Stimulated activated CD8-positive, alpha-beta memory T cell treated with anti-CD3 and anti-CD28 coated beads, Interleukin-7, amount 100 ng/mL, for 24 hours (primary cell): Measurements from ENCODE around the gene METAP2.
"Not testable (repeated sequence)": the region's sequence is repeated elsewhere in the genome, so short reads cannot be mapped to it uniquely, and the experiment has no call there.

Experiments used
- DNase-seq: peaks from one replicate; pipeline ENCODE4 v3.0.0-alpha.2; 2020; ENCODE audit warnings: low read depth

Gene METAP2

GRCh38 chr12:95462551-95462950 lies 11.4 kb upstream of the METAP2 start:
- no peak for DNase-seq

- DNase-seq: no peak
Observed at GRCh38 chr12:95463050-95463449, 10.9 kb upstream of the METAP2 start.

GRCh38 chr12:95463776-95464175 lies 10.2 kb upstream of the METAP2 start:
- DNase-seq: not testable (repeated sequence)

GRCh38 chr12:95465275-95465674 lies 8.7 kb upstream of the METAP2 start:
- no peak for DNase-seq

- no peak for DNase-seq
Observed at GRCh38 chr12:95470300-95470699, 3.7 kb upstream of the METAP2 start.

GRCh38 chr12:95473231-95473883 lies 595 bp upstream of the METAP2 start:
- no peak for DNase-seq

- DNase-seq: no peak
Observed at GRCh38 chr12:95474660-95474958, 657 bp downstream of the METAP2 start.

GRCh38 chr12:95480230-95480629 lies 6.3 kb downstream of the METAP2 start:
- no peak for DNase-seq

- no peak for DNase-seq
Observed at GRCh38 chr12:95481072-95481471, 7.1 kb downstream of the METAP2 start.

GRCh38 chr12:95481888-95482287 lies 7.9 kb downstream of the METAP2 start:
- no peak for DNase-seq

GRCh38 chr12:95482564-95482963 lies 8.6 kb downstream of the METAP2 start:
- not testable (repeated sequence) for DNase-seq

GRCh38 chr12:95484524-95484923 lies 10.6 kb downstream of the METAP2 start:
- DNase-seq: no peak

GRCh38 chr12:95487024-95487423 lies 13.1 kb downstream of the METAP2 start:
- DNase-seq: no peak

GRCh38 chr12:95492462-95492861 lies 18.5 kb downstream of the METAP2 start:
- no peak for DNase-seq

GRCh38 chr12:95494888-95495287 lies 20.9 kb downstream of the METAP2 start:
- DNase-seq: no peak

- DNase-seq: no peak
Observed at GRCh38 chr12:95495433-95495832, 21.5 kb downstream of the METAP2 start.

- DNase-seq: no peak
Observed at GRCh38 chr12:95497031-95497430, 23.1 kb downstream of the METAP2 start.

- no peak for DNase-seq
Observed at GRCh38 chr12:95498968-95499367, 25.0 kb downstream of the METAP2 start.

GRCh38 chr12:95499772-95500171 lies 25.8 kb downstream of the METAP2 start:
- no peak for DNase-seq

- no peak for DNase-seq
Observed at GRCh38 chr12:95504140-95504539, 30.2 kb downstream of the METAP2 start.

GRCh38 chr12:95505039-95505438 lies 31.1 kb downstream of the METAP2 start:
- DNase-seq: no peak

GRCh38 chr12:95506707-95507523 lies 33.0 kb downstream of the METAP2 start:
- no peak for DNase-seq

- DNase-seq: no peak
Observed at GRCh38 chr12:95509300-95509699, 35.3 kb downstream of the METAP2 start.

GRCh38 chr12:95511977-95512376 lies 38.0 kb downstream of the METAP2 start:
- no peak for DNase-seq
